Measurements from ENCODE around the gene NCBP2.

The NCBP2 gene

GRCh38 chr3:196932600-196932999 lies 9.7 kb downstream of the NCBP2 start:
- no peak for DNase-seq

DNA sequence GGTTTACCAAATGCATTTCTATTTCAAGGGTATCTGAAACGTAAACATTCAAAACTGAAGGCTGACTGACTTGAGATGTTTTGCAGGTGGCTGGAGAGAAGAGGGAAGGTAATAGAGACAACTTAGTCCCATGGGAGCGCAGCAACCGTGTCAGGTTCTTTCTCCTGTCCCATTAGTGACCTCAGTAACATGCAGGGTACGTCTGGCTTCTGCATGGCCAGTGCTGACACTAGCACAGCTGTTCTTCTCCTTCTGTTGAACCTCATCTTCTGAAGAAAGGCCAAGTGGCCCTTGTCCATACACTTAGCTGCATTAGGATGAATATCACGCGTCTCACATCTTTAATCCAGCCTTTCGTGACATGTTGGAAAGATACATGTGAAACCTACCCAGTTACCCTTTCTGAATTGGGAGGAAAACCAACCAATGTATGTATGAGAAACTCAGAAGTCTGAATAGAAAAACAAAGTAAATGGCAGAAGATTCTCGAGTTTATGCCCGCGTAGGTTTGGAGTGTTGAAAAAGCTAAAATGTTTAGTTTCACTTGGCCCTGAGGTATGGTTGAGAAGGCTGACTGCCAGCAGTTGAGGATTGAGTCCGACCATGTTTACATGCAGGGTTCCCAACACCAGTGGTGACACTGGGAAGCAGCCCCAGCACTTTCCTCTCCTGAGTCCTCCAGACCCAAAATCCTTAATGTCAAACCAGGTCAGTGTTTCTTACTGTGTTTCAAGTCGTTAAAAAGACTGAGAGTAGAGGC lies 10.3 kb downstream of the NCBP2 start:
- DNase-seq = no peak

DNA sequence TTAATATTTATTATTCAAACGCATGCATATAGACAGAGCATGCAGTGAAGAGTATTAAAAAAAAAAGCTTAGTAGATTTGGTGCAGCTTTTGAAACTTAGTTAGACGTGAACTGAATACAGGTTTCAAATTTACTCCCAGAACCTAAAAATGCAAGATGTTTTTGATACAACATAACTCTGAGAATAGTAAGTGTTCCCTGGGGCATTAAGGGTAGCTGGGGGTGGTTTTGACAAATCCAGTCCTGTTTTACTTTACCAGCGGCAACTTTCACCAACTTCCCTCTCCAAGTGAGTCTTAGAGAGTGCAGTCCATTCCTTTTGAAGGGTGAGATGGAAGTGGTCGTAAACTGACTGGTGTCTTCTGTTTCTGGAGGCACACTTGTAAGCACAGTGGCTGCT lies 11.2 kb downstream of the NCBP2 start:
- DNase-seq = no peak

GRCh38 chr3:196927571-196928453 lies 14.5 kb downstream of the NCBP2 start:
- no peak for DNase-seq

DNA sequence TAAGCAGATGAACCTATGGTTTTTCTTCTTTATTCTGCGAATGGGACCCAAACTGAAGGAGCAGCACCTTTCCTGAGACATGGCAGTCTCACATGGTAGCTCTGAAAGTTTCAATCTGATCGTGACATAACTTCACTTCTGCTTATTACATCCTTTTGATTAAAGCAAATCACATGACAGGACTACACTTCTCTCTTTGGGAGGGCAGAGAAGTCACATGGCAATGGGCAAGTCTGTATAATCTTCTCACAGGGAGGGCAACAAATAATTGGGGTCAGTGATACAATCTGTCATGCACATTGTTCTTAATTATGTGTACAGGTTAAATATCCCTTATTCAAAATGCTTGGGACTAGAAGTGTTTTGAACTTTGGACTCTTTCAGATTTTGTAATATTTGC lies 21.6 kb downstream of the NCBP2 start:
- DNase-seq = no peak

DNA sequence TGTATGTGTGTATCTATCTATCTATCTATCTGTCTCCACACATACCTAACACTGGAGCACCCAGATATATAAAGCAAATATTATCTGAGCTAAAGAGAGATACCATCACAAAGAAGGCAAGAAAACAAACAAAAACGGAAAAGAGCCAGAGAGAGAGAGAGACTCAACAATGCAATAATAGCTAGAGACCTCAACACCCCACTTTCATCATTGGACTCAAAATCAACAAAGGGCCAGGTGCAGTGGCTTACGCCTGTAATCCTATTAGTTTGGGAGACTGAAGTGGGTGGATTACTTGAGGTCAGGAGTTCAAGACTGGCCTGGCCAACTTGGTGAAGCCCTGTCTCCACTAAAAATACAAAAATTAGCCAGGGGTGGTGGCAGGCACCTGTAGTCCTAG lies 23.4 kb downstream of the NCBP2 start:
- DNase-seq = no peak

DNA sequence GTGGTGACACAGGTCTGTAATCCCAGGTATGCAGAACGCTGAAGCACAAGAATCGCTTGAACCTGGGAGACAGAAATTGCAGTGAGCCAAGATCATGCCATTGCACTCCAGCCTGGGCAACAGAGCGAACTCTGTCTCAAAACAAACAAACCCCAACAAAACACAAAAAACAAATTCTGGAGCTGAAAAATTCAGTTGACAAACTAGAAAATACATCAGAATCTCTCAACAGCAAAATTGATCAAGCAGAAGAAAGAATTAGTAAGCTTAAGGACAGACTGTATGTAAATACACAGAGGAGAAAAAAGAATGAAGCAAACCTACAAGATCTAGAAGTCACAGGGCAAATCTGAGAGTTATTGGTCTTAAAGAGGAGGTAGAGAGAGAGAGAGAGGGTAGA lies 25.3 kb downstream of the NCBP2 start:
- no peak for DNase-seq

DNA sequence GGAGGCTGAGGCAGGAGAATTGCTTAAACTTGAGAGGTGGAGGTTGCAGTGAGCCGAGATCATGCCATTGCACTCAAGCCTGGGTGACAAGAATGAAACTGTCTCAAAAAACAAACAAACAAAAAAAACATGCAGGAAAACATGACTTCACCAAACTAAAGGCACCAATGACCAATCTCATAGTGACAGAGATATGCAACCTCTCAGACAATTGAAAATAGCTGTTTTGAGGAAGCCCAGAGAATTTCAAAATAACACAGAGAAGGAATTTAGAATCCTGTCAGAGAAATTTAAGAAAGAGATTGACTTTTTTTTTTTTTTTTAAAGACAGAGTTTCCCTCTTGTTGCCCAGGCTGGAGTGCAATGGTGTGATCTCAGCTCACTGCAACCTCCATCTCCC lies 26.1 kb downstream of the NCBP2 start:
- no peak for DNase-seq

GRCh38 chr3:196915375-196915774 lies 27.0 kb downstream of the NCBP2 start:
- no peak for DNase-seq

- DNase-seq = no peak
Measured at GRCh38 chr3:196914866-196915265, 27.5 kb downstream of the NCBP2 start.

GRCh38 chr3:196903740-196904139 lies 38.6 kb downstream of the NCBP2 start:
- DNase-seq = no peak

GRCh38 chr3:196902296-196902695 lies 40.0 kb downstream of the NCBP2 start:
- DNase-seq = no peak

- no peak for DNase-seq
Measured at GRCh38 chr3:196901768-196902167, 40.6 kb downstream of the NCBP2 start.

DNA sequence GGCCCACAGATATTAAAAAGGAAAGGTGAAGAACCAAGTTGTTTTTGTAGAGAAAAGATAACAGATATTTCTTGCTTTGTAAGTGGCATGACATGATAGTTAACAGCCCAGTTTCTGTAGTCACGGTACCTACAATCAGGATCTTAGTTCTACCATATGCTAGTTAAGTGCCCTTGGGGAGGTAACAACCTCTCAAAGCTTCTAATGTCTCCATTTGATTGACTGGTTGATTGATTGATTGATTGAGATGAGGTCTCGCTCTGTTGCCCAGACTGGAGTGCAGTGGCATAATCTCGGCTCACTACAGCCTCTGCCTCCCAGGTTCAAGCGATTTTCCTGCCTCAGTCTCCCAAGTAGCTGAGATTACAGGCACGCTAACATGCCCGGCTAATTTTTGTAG lies 46.1 kb downstream of the NCBP2 start:
- DNase-seq = no peak

DNA sequence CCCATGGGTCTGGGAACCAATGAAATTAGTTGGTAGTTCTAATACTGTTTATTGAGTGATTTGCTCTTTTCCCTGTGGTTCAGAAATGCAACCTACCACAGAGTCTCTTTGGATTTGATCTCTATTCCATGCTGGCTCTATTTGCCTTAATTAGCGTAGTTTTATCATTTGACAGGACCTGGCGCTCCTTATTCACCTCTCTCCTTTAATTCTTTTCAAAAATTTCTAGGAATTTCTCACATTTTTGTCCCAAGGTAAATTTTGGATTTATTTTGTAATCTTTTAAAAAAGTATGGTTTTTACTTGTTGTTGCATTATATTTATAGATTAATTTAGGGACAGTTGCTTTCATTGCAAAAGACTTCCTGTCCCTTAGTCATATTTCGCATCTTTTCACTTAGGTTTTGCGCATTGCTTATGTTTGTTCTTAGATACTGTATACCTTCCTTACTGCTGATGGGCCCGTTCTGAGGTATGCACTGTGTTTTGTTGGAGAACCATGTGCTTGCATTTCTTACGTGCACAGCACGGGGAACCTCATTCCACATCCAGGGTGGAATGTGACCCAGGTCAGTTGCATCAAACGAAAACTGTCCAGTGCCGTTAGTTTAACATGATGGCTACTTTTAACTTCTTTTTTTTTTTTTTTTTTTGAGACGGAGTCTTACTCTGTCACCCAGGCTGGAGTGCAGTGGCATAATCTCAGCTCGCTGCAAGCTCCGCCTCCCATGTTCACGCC lies 47.6 kb downstream of the NCBP2 start:
- DNase-seq = no peak

GRCh38 chr3:196889844-196890708 lies 52.3 kb downstream of the NCBP2 start:
- DNase-seq = no peak

DNA sequence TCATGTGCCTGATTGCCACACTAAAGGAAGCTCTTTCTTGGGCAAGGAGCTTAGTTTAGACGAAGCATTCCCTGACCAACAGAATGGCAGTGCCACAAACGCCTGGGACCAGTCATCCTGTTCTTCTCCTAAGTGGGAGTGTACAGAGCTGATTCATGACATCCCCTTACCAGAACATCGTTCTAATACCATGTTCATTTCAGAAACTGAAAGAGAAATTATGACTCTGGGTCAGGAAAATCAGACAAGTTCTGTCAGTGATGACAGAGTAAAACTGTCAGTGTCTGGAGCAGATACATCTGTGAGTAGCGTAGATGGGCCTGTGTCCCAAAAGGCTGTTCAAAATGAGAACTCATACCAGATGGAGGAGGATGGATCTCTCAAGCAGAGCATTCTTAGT lies 56.2 kb downstream of the NCBP2 start:
- DNase-seq = no peak
